HG03060 (cell line): ENCODE measurements around the gene CKS1B.

Experiments used
- ATAC-seq: cut with Tn5 transposase; IDR thresholded peaks from one replicate; pipeline ENCODE4 v1.9.1; 2021; ENCODE audit warnings: low read depth, moderate number of reproducible peaks; ENCODE audit not compliant: unreplicated experiment

CKS1B gene

GRCh38 chr1:154974102-154974807 is at the start of gene CKS1B:
TSS of gene CKS1B (plus strand) at chr1:154974681. CDS start at chr1:154974746, 65 bp downstream.
- ATAC-seq, result peak; percentile 76

- no peak for ATAC-seq
Observed at GRCh38 chr1:154925335-154926170, 48.9 kb upstream of the CKS1B start.

GRCh38 chr1:154926201-154926600 is 48.3 kb upstream of the CKS1B start:
- no peak for ATAC-seq

GRCh38 chr1:154931940-154932487 is 42.5 kb upstream of the CKS1B start:
- no peak for ATAC-seq

- no peak for ATAC-seq
Observed at GRCh38 chr1:154934358-154934948, 40.0 kb upstream of the CKS1B start.

GRCh38 chr1:154935749-154936554 is 38.5 kb upstream of the CKS1B start:
- no peak for ATAC-seq

- peak; percentile 40 for ATAC-seq
Observed at GRCh38 chr1:154936555-154937084, 37.9 kb upstream of the CKS1B start, which contains the start of gene PMVK. TSS of gene PMVK (minus strand) at chr1:154936719. CDS start at chr1:154936685, 34 bp downstream.

GRCh38 chr1:154937085-154937987 is 37.1 kb upstream of the CKS1B start:
- peak; percentile 30 for ATAC-seq

GRCh38 chr1:154937988-154938386 is 36.5 kb upstream of the CKS1B start:
- ATAC-seq, result no peak

- ATAC-seq, result no peak
Observed at GRCh38 chr1:154938604-154939399, 35.7 kb upstream of the CKS1B start.

GRCh38 chr1:154940213-154940560 is 34.3 kb upstream of the CKS1B start:
- no peak for ATAC-seq

- no peak for ATAC-seq
Observed at GRCh38 chr1:154940651-154941194, 33.8 kb upstream of the CKS1B start.

GRCh38 chr1:154941333-154942013 is 33.0 kb upstream of the CKS1B start:
- ATAC-seq, result no peak

GRCh38 chr1:154943649-154944400 is 30.7 kb upstream of the CKS1B start:
- ATAC-seq, result no peak

- ATAC-seq, result no peak
Observed at GRCh38 chr1:154944401-154945159, 29.9 kb upstream of the CKS1B start.
